ENCODE measurements around the gene ADGRA1.

ADGRA1 gene

GRCh38 chr10:133060022-133060421 lies 27.7 kb upstream of the ADGRA1 start:
- Histone ChIP-seq H3K79me2 (ENCODE audit: insufficient read depth, low read length) (no peaks in the 10 kb centered on the region), H3K4me2 (ENCODE audit: low read depth, low read length, poor library complexity, severe bottlenecking) (no peak overlapping the region), H3K9me2 (replicated peaks; ENCODE audit: low read depth, low read length) (no peaks in the 10 kb centered on the region), H3K36me3 (ENCODE audit: insufficient read depth, low read length) (no peaks in the 10 kb centered on the region), H3K9ac (ENCODE audit: low read depth, low read length, poor library complexity, severe bottlenecking) (no peak overlapping the region), H3K27me3 (ENCODE audit: insufficient read depth, low read length, poor library complexity, severe bottlenecking) (no peaks in the 10 kb centered on the region), H4K20me1 (ENCODE audit: insufficient read depth, low read length, poor library complexity, severe bottlenecking) (no peaks in the 10 kb centered on the region), H2AFZ (ENCODE audit: low read length) (no peak overlapping the region), H3K4me1 (ENCODE audit: insufficient read depth, low read length, poor library complexity, severe bottlenecking) (peaks cover 3% of the 10 kb centered on the region), H3K4me3 (ENCODE audit: low read length, poor library complexity, severe bottlenecking) (no peak overlapping the region), H3K9me3 (ENCODE audit: insufficient read depth, low read depth, low read length) (peaks cover 2% of the 10 kb centered on the region; the same call in 1 of the 2 replicates), H3F3A (ENCODE audit: low read depth) (no peaks in the 10 kb centered on the region)
- TF ChIP-seq EZH2phosphoT487 (IDR thresholded peaks at IDR 0.05; ENCODE audit: borderline replicate concordance): no peak

GRCh38 chr10:133060466-133060865 lies 27.3 kb upstream of the ADGRA1 start:
- no peak overlapping the region for H3K9ac ChIP-seq (ENCODE audit: low read depth, low read length, poor library complexity, severe bottlenecking)
- no peaks in the 10 kb centered on the region for H3K27me3 ChIP-seq (ENCODE audit: insufficient read depth, low read length, poor library complexity, severe bottlenecking)
- H3K9me2 ChIP-seq (replicated peaks; ENCODE audit: low read depth, low read length): no peaks in the 10 kb centered on the region
- H3F3A ChIP-seq (ENCODE audit: low read depth): no peaks in the 10 kb centered on the region
- H3K9me3 ChIP-seq (ENCODE audit: insufficient read depth, low read depth, low read length): peaks cover 2% of the 10 kb centered on the region; the same call in 1 of the 2 replicates
- peaks cover 3% of the 10 kb centered on the region for H3K4me1 ChIP-seq (ENCODE audit: insufficient read depth, low read length, poor library complexity, severe bottlenecking)
- no peak overlapping the region for H3K4me2 ChIP-seq (ENCODE audit: low read depth, low read length, poor library complexity, severe bottlenecking)
- H3K4me3 ChIP-seq (ENCODE audit: low read length, poor library complexity, severe bottlenecking): no peak overlapping the region
- no peak overlapping the region for H2AFZ ChIP-seq (ENCODE audit: low read length)
- no peaks in the 10 kb centered on the region for H3K79me2 ChIP-seq (ENCODE audit: insufficient read depth, low read length)
- TF ChIP-seq EZH2phosphoT487 (IDR thresholded peaks at IDR 0.05; ENCODE audit: borderline replicate concordance): no peak
- TF ChIP-seq, protein P1, sequence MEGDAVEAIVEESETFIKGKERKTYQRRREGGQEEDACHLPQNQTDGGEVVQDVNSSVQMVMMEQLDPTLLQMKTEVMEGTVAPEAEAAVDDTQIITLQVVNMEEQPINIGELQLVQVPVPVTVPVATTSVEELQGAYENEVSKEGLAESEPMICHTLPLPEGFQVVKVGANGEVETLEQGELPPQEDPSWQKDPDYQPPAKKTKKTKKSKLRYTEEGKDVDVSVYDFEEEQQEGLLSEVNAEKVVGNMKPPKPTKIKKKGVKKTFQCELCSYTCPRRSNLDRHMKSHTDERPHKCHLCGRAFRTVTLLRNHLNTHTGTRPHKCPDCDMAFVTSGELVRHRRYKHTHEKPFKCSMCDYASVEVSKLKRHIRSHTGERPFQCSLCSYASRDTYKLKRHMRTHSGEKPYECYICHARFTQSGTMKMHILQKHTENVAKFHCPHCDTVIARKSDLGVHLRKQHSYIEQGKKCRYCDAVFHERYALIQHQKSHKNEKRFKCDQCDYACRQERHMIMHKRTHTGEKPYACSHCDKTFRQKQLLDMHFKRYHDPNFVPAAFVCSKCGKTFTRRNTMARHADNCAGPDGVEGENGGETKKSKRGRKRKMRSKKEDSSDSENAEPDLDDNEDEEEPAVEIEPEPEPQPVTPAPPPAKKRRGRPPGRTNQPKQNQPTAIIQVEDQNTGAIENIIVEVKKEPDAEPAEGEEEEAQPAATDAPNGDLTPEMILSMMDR (conservative IDR thresholded peaks at IDR 0.05; ENCODE audit: low read length): no peak
- no peaks in the 10 kb centered on the region for H4K20me1 ChIP-seq (ENCODE audit: insufficient read depth, low read length, poor library complexity, severe bottlenecking)
- H3K36me3 ChIP-seq (ENCODE audit: insufficient read depth, low read length): no peaks in the 10 kb centered on the region

DNA sequence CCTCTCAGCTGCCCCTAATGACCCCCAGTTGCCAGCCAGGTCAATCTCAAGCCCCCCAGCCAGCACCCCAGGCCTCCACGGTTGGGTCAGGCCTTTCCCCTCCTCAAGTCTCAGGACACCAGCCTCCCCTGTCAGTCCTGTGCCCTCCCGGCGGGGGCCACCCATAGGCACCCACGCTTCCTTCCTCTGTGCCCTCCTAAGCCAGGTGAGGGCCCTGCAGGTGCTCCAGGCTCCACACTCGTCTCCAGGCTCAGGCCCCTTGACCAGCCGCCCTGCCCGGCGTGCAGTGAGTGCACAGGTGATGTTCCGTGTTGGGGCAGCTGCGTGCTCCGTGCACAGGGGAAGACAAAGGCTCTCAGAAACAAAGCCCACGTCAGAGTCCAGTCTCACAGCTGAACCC lies 26.8 kb upstream of the ADGRA1 start:
- H3K9ac ChIP-seq (ENCODE audit: low read depth, low read length, poor library complexity, severe bottlenecking): no peak overlapping the region
- H2AFZ ChIP-seq (ENCODE audit: low read length): no peak overlapping the region
- H3K4me3 ChIP-seq (ENCODE audit: low read length, poor library complexity, severe bottlenecking): no peak overlapping the region
- peaks cover 2% of the 10 kb centered on the region; the same call in 1 of the 2 replicates for H3K9me3 ChIP-seq (ENCODE audit: insufficient read depth, low read depth, low read length)
- no peaks in the 10 kb centered on the region for H3K36me3 ChIP-seq (ENCODE audit: insufficient read depth, low read length)
- H3K9me2 ChIP-seq (replicated peaks; ENCODE audit: low read depth, low read length): no peaks in the 10 kb centered on the region
- no peaks in the 10 kb centered on the region for H3K27me3 ChIP-seq (ENCODE audit: insufficient read depth, low read length, poor library complexity, severe bottlenecking)
- no peaks in the 10 kb centered on the region for H3F3A ChIP-seq (ENCODE audit: low read depth)
- no peak for TF ChIP-seq EZH2phosphoT487 (IDR thresholded peaks at IDR 0.05; ENCODE audit: borderline replicate concordance)
- TF ChIP-seq, protein P1 (conservative IDR thresholded peaks at IDR 0.05; ENCODE audit: low read length): no peak
- no peaks in the 10 kb centered on the region for H3K79me2 ChIP-seq (ENCODE audit: insufficient read depth, low read length)
- H3K4me1 ChIP-seq (ENCODE audit: insufficient read depth, low read length, poor library complexity, severe bottlenecking): peaks cover 3% of the 10 kb centered on the region
- no peak overlapping the region for H3K4me2 ChIP-seq (ENCODE audit: low read depth, low read length, poor library complexity, severe bottlenecking)
- no peaks in the 10 kb centered on the region for H4K20me1 ChIP-seq (ENCODE audit: insufficient read depth, low read length, poor library complexity, severe bottlenecking)
